ENCODE measurements around the gene HIRA.

DNA sequence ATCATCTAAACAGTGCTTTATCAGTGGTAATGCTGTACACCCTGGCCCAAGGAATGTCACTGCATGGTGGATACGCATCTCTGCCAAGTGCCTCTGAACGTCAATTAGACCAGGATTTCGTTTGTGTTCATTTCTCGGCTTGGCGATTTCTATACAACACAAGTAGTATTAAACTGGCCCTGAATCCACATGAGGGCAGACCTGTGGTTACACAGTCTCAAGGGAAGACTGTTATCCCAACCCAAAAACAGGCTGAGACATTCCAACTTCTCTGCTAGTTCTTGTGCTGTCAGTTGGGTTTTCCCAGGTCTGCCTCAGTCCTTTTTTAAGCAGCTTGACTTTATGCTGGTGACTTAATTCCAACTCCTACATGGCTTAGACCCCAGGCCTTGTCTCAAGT lies 58.1 kb downstream of the HIRA start:
- TF ChIP-seq, protein P1, sequence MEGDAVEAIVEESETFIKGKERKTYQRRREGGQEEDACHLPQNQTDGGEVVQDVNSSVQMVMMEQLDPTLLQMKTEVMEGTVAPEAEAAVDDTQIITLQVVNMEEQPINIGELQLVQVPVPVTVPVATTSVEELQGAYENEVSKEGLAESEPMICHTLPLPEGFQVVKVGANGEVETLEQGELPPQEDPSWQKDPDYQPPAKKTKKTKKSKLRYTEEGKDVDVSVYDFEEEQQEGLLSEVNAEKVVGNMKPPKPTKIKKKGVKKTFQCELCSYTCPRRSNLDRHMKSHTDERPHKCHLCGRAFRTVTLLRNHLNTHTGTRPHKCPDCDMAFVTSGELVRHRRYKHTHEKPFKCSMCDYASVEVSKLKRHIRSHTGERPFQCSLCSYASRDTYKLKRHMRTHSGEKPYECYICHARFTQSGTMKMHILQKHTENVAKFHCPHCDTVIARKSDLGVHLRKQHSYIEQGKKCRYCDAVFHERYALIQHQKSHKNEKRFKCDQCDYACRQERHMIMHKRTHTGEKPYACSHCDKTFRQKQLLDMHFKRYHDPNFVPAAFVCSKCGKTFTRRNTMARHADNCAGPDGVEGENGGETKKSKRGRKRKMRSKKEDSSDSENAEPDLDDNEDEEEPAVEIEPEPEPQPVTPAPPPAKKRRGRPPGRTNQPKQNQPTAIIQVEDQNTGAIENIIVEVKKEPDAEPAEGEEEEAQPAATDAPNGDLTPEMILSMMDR (IDR thresholded peaks at IDR 0.05), result no peak
- TF ChIP-seq EP300 (IDR thresholded peaks at IDR 0.05) (no peak), POLR2A (IDR thresholded peaks at IDR 0.05) (no peak)
